IMR-90 (cell line): Measurements from ENCODE around the gene TEX2. TPM values are rescaled to one million over a fixed set of nuclear protein-coding genes. Genes with fewer than 3 reads are reported as not detected.

Experiments used
- ATAC-seq: fragments of 200-7000 bp; cut with Tn5 transposase; 2 replicates; pipeline ENCODE4 v1.9.1; 2020; ENCODE audit warnings: low read depth, mild to moderate bottlenecking, moderate library complexity
- BruUV-seq: library from RNA; stranded (reverse); fragments of 400-500 nt; replicated peaks from 2 replicates; lab custom pipeline; 2021; lab: Mats Ljungman, UMichigan
- CTCF ChIA-PET: fragments of 300-600 bp; formaldehyde crosslinking; extraction: SDS; loops from one replicate; lab custom pipeline; 2021; ENCODE audit warnings: antibody characterized with exemption; lab: Yijun Ruan, JAX
- POLR2A ChIA-PET: fragments of 300-600 bp; sonication (Branson Sonifier 250); formaldehyde crosslinking; loops from one replicate; lab custom pipeline; 2022; ENCODE audit warnings: antibody characterized with exemption; ENCODE audit not compliant: unreplicated experiment; lab: Charles Lee
- DNase-seq: peaks from one replicate; pipeline ENCODE4 v3.0.0; 2013
- H2AFZ ChIP-seq: replicated peaks from 2 replicates; pipeline ENCODE3; 2013; ENCODE audit warnings: low read length, mild to moderate bottlenecking; ENCODE audit not compliant: poor library complexity
- H2AK5ac ChIP-seq: 2 replicates; pipeline ENCODE4 v1.6.1; 2013; ENCODE audit warnings: low read depth, low read length, inconsistent platforms
- H2AK9ac ChIP-seq: replicated peaks from 2 replicates; pipeline ENCODE3; 2013; ENCODE audit warnings: mild to moderate bottlenecking, low read depth, low read length, moderate library complexity; ENCODE audit not compliant: poor library complexity
- H2BK120ac ChIP-seq: 2 replicates; pipeline ENCODE4 v1.6.1; 2013; ENCODE audit warnings: low read depth, low read length, inconsistent platforms
- H2BK15ac ChIP-seq: 3 replicates; pipeline ENCODE4 v1.6.1; 2013; ENCODE audit warnings: low read depth, low read length, inconsistent platforms
- H2BK20ac ChIP-seq: 2 replicates; pipeline ENCODE4 v1.6.1; 2013; ENCODE audit warnings: low read depth, mild to moderate bottlenecking, inconsistent platforms, low read length, moderate library complexity
- H2BK5ac ChIP-seq: 2 replicates; pipeline ENCODE4 v1.6.1; 2013; ENCODE audit warnings: mild to moderate bottlenecking, low read depth, low read length, inconsistent platforms; ENCODE audit not compliant: poor library complexity, severe bottlenecking
- H3K14ac ChIP-seq: replicated peaks from 2 replicates; pipeline ENCODE4 v1.6.1; 2013; ENCODE audit warnings: low read depth, low read length, inconsistent platforms
- H3K18ac ChIP-seq: 2 replicates; pipeline ENCODE4 v1.6.1; 2013; ENCODE audit warnings: low read depth, low read length, control low read depth
- H3K23ac ChIP-seq: 2 replicates; pipeline ENCODE4 v1.6.1; 2013; ENCODE audit warnings: low read depth, low read length, inconsistent platforms
- H3K27ac ChIP-seq: 2 replicates; pipeline ENCODE4 v1.5.1; 2013; ENCODE audit warnings: mild to moderate bottlenecking, control low read depth, low read length; ENCODE audit not compliant: insufficient read depth
- H3K27me3 ChIP-seq: 2 replicates; pipeline ENCODE4 v1.6.1; 2013; ENCODE audit warnings: low read length; ENCODE audit not compliant: control insufficient read depth, insufficient read depth
- H3K36me3 ChIP-seq: 2 replicates; pipeline ENCODE4 v1.6.1; 2013; ENCODE audit warnings: low read length, mixed read lengths; ENCODE audit not compliant: control insufficient read depth, insufficient read depth
- H3K4ac ChIP-seq: 2 replicates; pipeline ENCODE4 v1.6.1; 2013; ENCODE audit warnings: low read depth, low read length, inconsistent platforms
- H3K4me1 ChIP-seq: 2 replicates; pipeline ENCODE4 v1.6.1; 2013; ENCODE audit warnings: low read length, mixed read lengths; ENCODE audit not compliant: control insufficient read depth, insufficient read depth
- H3K4me2 ChIP-seq: 2 replicates; pipeline ENCODE4 v1.6.1; 2013; ENCODE audit warnings: low read depth, mild to moderate bottlenecking, control low read depth, low read length, moderate library complexity
- H3K4me3 ChIP-seq: 2 replicates; pipeline ENCODE4 v1.5.1; 2013; ENCODE audit warnings: low read depth, mild to moderate bottlenecking, control low read depth, low read length, moderate library complexity; ENCODE audit not compliant: insufficient read depth
- H3K56ac ChIP-seq: 2 replicates; pipeline ENCODE4 v1.6.1; 2013; ENCODE audit warnings: low read length, inconsistent platforms; ENCODE audit not compliant: insufficient read depth; ENCODE audit errors: extremely low read depth
- H3K79me1 ChIP-seq, 2 experiments: 2 replicates each; pipeline ENCODE4 v1.6.1; 2013; ENCODE audit warnings: low read length in 2 of 2, inconsistent platforms in 1 of 2, low read depth in 1 of 2
- H3K9ac ChIP-seq: 2 replicates; pipeline ENCODE4 v1.6.1; 2013; ENCODE audit warnings: low read depth, low read length, control low read depth
- H3K9me1 ChIP-seq: 2 replicates; pipeline ENCODE4 v1.6.1; 2013; ENCODE audit warnings: low read length, inconsistent platforms; ENCODE audit not compliant: insufficient read depth
- H3K9me3 ChIP-seq: 2 replicates; pipeline ENCODE4 v1.6.1; 2013; ENCODE audit warnings: low read length; ENCODE audit not compliant: control insufficient read depth, insufficient read depth
- H4K20me1 ChIP-seq: 2 replicates; pipeline ENCODE4 v1.6.1; 2013; ENCODE audit warnings: low read length, inconsistent platforms; ENCODE audit not compliant: insufficient read depth
- H4K5ac ChIP-seq: 2 replicates; pipeline ENCODE4 v1.6.1; 2013; ENCODE audit warnings: mild to moderate bottlenecking, low read depth, low read length, control low read depth
- H4K8ac ChIP-seq, 2 experiments: 2 replicates each; pipeline ENCODE4 v1.6.1; 2013; ENCODE audit warnings: low read depth in 2 of 2, low read length in 2 of 2, control low read depth in 1 of 2, inconsistent platforms in 1 of 2
- H4K91ac ChIP-seq: 2 replicates; pipeline ENCODE4 v1.6.1; 2013; ENCODE audit warnings: low read depth, low read length, inconsistent platforms; ENCODE audit not compliant: insufficient read depth
- BHLHE40 ChIP-seq: fragments of 150-350 bp; IDR thresholded peaks from 2 replicates; pipeline ENCODE4 v1.6.1; 2016; ENCODE audit warnings: mild to moderate bottlenecking, low read depth, low read length
- CEBPB ChIP-seq: IDR thresholded peaks from 2 replicates; pipeline ENCODE4 v1.6.1; 2012; ENCODE audit warnings: low read depth, low read length, improper control_type of control experiment
- CHD1 ChIP-seq: IDR thresholded peaks from 2 replicates; pipeline ENCODE4 v1.6.1; 2012; ENCODE audit warnings: low read depth, low read length, improper control_type of control experiment
- ELK1 ChIP-seq: fragments of 150-350 bp; IDR thresholded peaks from 2 replicates; pipeline ENCODE4 v1.6.1; 2016; ENCODE audit warnings: low read depth, mild to moderate bottlenecking, low read length, moderate library complexity, borderline replicate concordance
- FOS ChIP-seq: fragments of 150-350 bp; IDR thresholded peaks from 2 replicates; pipeline ENCODE4 v1.6.1; 2016; ENCODE audit warnings: low read depth, low read length
- MAFK ChIP-seq: IDR thresholded peaks from 2 replicates; pipeline ENCODE4 v1.6.1; 2012; ENCODE audit warnings: low read depth, low read length, improper control_type of control experiment
- MAZ ChIP-seq: IDR thresholded peaks from 2 replicates; pipeline ENCODE4 v1.6.1; 2012; ENCODE audit warnings: low read depth, mild to moderate bottlenecking, low read length, improper control_type of control experiment, moderate library complexity, borderline replicate concordance
- MXI1 ChIP-seq: IDR thresholded peaks from 2 replicates; pipeline ENCODE4 v1.6.1; 2012; ENCODE audit warnings: low read depth, mild to moderate bottlenecking, low read length, moderate library complexity, borderline replicate concordance
- NFE2L2 ChIP-seq: fragments of 150-350 bp; IDR thresholded peaks from 2 replicates; pipeline ENCODE4 v1.6.1; 2016; ENCODE audit warnings: low read depth, mild to moderate bottlenecking, low read length
- POLR2A ChIP-seq: IDR thresholded peaks from 2 replicates; pipeline ENCODE4 v1.6.1; 2012; ENCODE audit warnings: mild to moderate bottlenecking, low read depth, low read length
- RAD21 ChIP-seq: IDR thresholded peaks from 2 replicates; pipeline ENCODE4 v1.6.1; 2012; ENCODE audit warnings: low read length, improper control_type of control experiment
- RCOR1 ChIP-seq: IDR thresholded peaks from 2 replicates; pipeline ENCODE4 v1.6.1; 2012; ENCODE audit warnings: mild to moderate bottlenecking, low read length, improper control_type of control experiment; ENCODE audit not compliant: insufficient replicate concordance
- RFX5 ChIP-seq: IDR thresholded peaks from 2 replicates; pipeline ENCODE4 v1.8.0; 2012; ENCODE audit warnings: low read depth, mild to moderate bottlenecking, low read length, moderate library complexity
- SMC3 ChIP-seq: fragments of 150-350 bp; IDR thresholded peaks from 2 replicates; pipeline ENCODE4 v1.6.1; 2016; ENCODE audit warnings: low read depth, mild to moderate bottlenecking, antibody characterized with exemption, low read length, moderate library complexity
- WGBS, 2 experiments: methylation state at CpG; one replicate each; pipeline versions ENCODE4 v1.1.5 to v1.1.7; 2013; ENCODE audit warnings: missing lambda C conversion rate in 2 of 2; ENCODE audit not compliant: insufficient read length in 1 of 2; ENCODE audit errors: extremely low coverage in 2 of 2; 5-methylcytosine and 5-hydroxymethylcytosine counted together
- dilution Hi-C: fragments of 300-500 bp; cut with HindIII; formaldehyde crosslinking; loops from one replicate; pipeline ENCODE4 v1.14.3; 2018; ENCODE audit warnings: low sequenced_read_pairs; ENCODE audit not compliant: unreplicated experiment
- in situ Hi-C: fragments of 300-500 bp; cut with MboI; formaldehyde crosslinking; loops from 3 replicates; pipeline ENCODE4 v1.14.3; 2019; ENCODE audit warnings: low sequenced_read_pairs, inconsistent platforms, mixed read lengths
- intact Hi-C: fragments of 100-400 bp; cut with micrococcal nuclease; formaldehyde crosslinking; loops from 2 replicates; pipeline ENCODE4 v1.10.0; 2022
- polyA plus RNA-seq, 3 experiments: library from polyadenylated mRNA; depleted of rRNA; stranded (reverse); fragments of >200 nt; gene quantifications; 2 replicates each; pipeline ENCODE4 v1.2.3, GENCODE V29; 2012; ENCODE audit warnings: low replicate concordance in 1 of 3
- total RNA-seq: library from RNA; depleted of rRNA; stranded (reverse); fragments of >200 nt; gene quantifications from 2 replicates; pipeline ENCODE4 v1.2.3, GENCODE V29; 2012
- TF ChIP-seq, protein P1 (sequence below): conservative IDR thresholded peaks from 2 replicates; pipeline ENCODE4 v1.5.1; 2012; ENCODE audit warnings: mild to moderate bottlenecking, low read depth, low read length, improper control_type of control experiment
- TF ChIP-seq, protein P2 (sequence below): fragments of 150-350 bp; IDR thresholded peaks from 2 replicates; pipeline ENCODE4 v1.6.1; 2017; ENCODE audit warnings: mild to moderate bottlenecking, antibody characterized with exemption, low read length, low read depth

TEX2 gene
- total and polyA plus RNA-seq, 2 of the 4 experiments (the other 2 are of a cell fraction), result 18.2 to 21.9 TPM

GRCh38 chr17:64193561-64193960 lies 69.5 kb downstream of the TEX2 start:
- Histone ChIP-seq H3K27me3 (no peaks in the 10 kb centered on the region), H2AFZ (no peak overlapping the region), H2AK9ac (no peak overlapping the region), H3K36me3 (peaks cover 5% of the 10 kb centered on the region; the same call in 1 of the 2 replicates), H4K8ac (no peak overlapping the region), H3K56ac (no peak overlapping the region), H3K9ac (no peak overlapping the region), H4K20me1 (no peaks in the 10 kb centered on the region), H3K27ac (no peak overlapping the region), H4K91ac (no peak overlapping the region), H2BK5ac (no peak overlapping the region), H3K18ac (no peak overlapping the region), H2BK120ac (no peak overlapping the region), H3K79me1 (peaks cover 5 to 7% of the 10 kb centered on the region in 2 experiments; a peak in 1 of 4 replicates), H3K4me1 (peaks cover 3% of the 10 kb centered on the region), H2BK20ac (no peak overlapping the region), H3K4me2 (no peak overlapping the region), H2BK15ac (no peak overlapping the region), H3K4me3 (no peak overlapping the region), H3K4ac (no peak overlapping the region), H3K9me1 (peaks cover 5% of the 10 kb centered on the region), H3K9me3 (no peaks in the 10 kb centered on the region), H4K5ac (no peak overlapping the region), H2AK5ac (no peak overlapping the region), H3K14ac (no peak overlapping the region), H3K23ac (no peak overlapping the region)
- in situ Hi-C loops (no loop called here), intact Hi-C loops (no loop called here), dilution Hi-C loops (no loop called here)
- ChIA-PET CTCF (no interaction called here), POLR2A (no interaction called here)
- no TSS peak for BruUV-seq
- TF ChIP-seq NFE2L2, result no peak
- TF ChIP-seq, protein P1, sequence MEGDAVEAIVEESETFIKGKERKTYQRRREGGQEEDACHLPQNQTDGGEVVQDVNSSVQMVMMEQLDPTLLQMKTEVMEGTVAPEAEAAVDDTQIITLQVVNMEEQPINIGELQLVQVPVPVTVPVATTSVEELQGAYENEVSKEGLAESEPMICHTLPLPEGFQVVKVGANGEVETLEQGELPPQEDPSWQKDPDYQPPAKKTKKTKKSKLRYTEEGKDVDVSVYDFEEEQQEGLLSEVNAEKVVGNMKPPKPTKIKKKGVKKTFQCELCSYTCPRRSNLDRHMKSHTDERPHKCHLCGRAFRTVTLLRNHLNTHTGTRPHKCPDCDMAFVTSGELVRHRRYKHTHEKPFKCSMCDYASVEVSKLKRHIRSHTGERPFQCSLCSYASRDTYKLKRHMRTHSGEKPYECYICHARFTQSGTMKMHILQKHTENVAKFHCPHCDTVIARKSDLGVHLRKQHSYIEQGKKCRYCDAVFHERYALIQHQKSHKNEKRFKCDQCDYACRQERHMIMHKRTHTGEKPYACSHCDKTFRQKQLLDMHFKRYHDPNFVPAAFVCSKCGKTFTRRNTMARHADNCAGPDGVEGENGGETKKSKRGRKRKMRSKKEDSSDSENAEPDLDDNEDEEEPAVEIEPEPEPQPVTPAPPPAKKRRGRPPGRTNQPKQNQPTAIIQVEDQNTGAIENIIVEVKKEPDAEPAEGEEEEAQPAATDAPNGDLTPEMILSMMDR, result no peak
- TF ChIP-seq MAZ, result no peak
- TF ChIP-seq CEBPB, result no peak
- TF ChIP-seq CHD1, result no peak
- TF ChIP-seq RFX5, result no peak
- no peak for TF ChIP-seq RAD21
- no peak for TF ChIP-seq RCOR1
- TF ChIP-seq SMC3, result no peak
- TF ChIP-seq FOS, result no peak
- TF ChIP-seq MXI1, result no peak
- TF ChIP-seq, protein P2, sequence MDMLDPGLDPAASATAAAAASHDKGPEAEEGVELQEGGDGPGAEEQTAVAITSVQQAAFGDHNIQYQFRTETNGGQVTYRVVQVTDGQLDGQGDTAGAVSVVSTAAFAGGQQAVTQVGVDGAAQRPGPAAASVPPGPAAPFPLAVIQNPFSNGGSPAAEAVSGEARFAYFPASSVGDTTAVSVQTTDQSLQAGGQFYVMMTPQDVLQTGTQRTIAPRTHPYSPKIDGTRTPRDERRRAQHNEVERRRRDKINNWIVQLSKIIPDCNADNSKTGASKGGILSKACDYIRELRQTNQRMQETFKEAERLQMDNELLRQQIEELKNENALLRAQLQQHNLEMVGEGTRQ, result no peak
- no peak for TF ChIP-seq BHLHE40
- TF ChIP-seq POLR2A, result no peak
- TF ChIP-seq MAFK, result no peak
- TF ChIP-seq ELK1, result no peak
- 100% methylated on average over 1 of the region's 9 CpGs; no CpG with 5 or more reads in 1 of the 2 experiments for WGBS, 2 experiments
- ATAC-seq, result no peak
- DNase-seq, result no peak
